HCT116 (cell line): ENCODE results near the gene EDEM3. TPM values are rescaled to one million over a fixed set of nuclear protein-coding genes. Genes with fewer than 3 reads are reported as not detected.

Experiments used
- ATAC-seq: fragments of 200-7000 bp; cut with Tn5 transposase; 2 replicates; pipeline ENCODE4 v1.9.1; 2020; ENCODE audit warnings: mild to moderate bottlenecking, moderate library complexity
- BruUV-seq: library from RNA; stranded (reverse); fragments of 400-500 nt; replicated peaks from 2 replicates; lab custom pipeline; 2021; lab: Mats Ljungman, UMichigan
- CTCF ChIA-PET: fragments of 300-600 bp; sonication (Branson Sonifier 250); formaldehyde crosslinking; loops from one replicate; lab custom pipeline; 2021; ENCODE audit warnings: antibody characterized with exemption; lab: Charles Lee
- POLR2A ChIA-PET: fragments of 300-600, 350-600 bp; sonication (Branson Sonifier 250); formaldehyde crosslinking; loops from one replicate; lab custom pipeline; 2021; ENCODE audit warnings: antibody characterized with exemption; lab: Charles Lee
- RAD21 ChIA-PET, 2 experiments: fragments of 300-600 bp; sonication (Branson Sonifier 250); formaldehyde crosslinking; loops; one replicate each; lab custom pipeline; 2023; ENCODE audit warnings: low total read pairs in 2 of 2; ENCODE audit not compliant: uncharacterized antibody in 2 of 2, unreplicated experiment in 2 of 2, low non-redundant PET in 1 of 2; lab: Charles Lee
- DNase-seq: peaks from one replicate; pipeline ENCODE4 v3.0.0-alpha.2; 2010; ENCODE audit warnings: low read depth, low spot score
- H2AFZ ChIP-seq: fragments of 200-600 bp; shearing (Covaris generic), sonication (generic); 2 replicates; pipeline ENCODE4 v1.6.1; 2017; ENCODE audit warnings: low read depth, mixed run types, mixed read lengths, antibody characterized with exemption, low read length; ENCODE audit not compliant: poor library complexity, severe bottlenecking
- H3K27ac ChIP-seq: 2 replicates; pipeline ENCODE4 v1.5.1; 2012; ENCODE audit warnings: low read depth, low read length
- H3K27me3 ChIP-seq: fragments of 200-600 bp; sonication (generic); 2 replicates; pipeline ENCODE4 v1.6.1; 2016; ENCODE audit warnings: mixed run types, low read length, mixed read lengths; ENCODE audit not compliant: insufficient read depth
- H3K36me3 ChIP-seq, 2 experiments: fragments of 200-500 bp in 1 of 2; fragments of 200-600 bp in 1 of 2; sonication (Bioruptor generic) in 1 of 2; sonication (generic) in 1 of 2; 2 replicates each; pipeline versions ENCODE4 v1.5.1 to v1.6.1; 2014 to 2016; ENCODE audit warnings: low read length in 2 of 2, inconsistent platforms in 1 of 2, mixed read lengths in 1 of 2, mixed run types in 1 of 2; ENCODE audit not compliant: insufficient read depth in 2 of 2, control insufficient read depth in 1 of 2
- H3K4me1 ChIP-seq, 2 experiments: fragments of 200-600 bp in 1 of 2; sonication (generic) in 1 of 2; 2 replicates each; pipeline versions ENCODE4 v1.5.1 to v1.6.1; 2012 to 2017; ENCODE audit warnings: low read length in 2 of 2, inconsistent platforms in 1 of 2, mild to moderate bottlenecking in 1 of 2, mixed read lengths in 1 of 2, mixed run types in 1 of 2, moderate library complexity in 1 of 2; ENCODE audit not compliant: insufficient read depth in 2 of 2, control insufficient read depth in 1 of 2
- H3K4me2 ChIP-seq: fragments of 200-600 bp; sonication (generic); 2 replicates; pipeline ENCODE4 v1.6.1; 2017; ENCODE audit warnings: mixed run types, low read length, mixed read lengths
- H3K4me3 ChIP-seq, 2 experiments: fragments of 200-600 bp in 1 of 2; sonication (generic) in 1 of 2; replicated peaks in 1 of 2; 2 replicates each; pipeline ENCODE4 v1.5.1; 2011 to 2016; ENCODE audit warnings: low read length in 2 of 2, control low read depth in 1 of 2, low read depth in 1 of 2, mild to moderate bottlenecking in 1 of 2, mixed read lengths in 1 of 2, mixed run types in 1 of 2
- H3K79me2 ChIP-seq: fragments of 200-600 bp; sonication (generic); 2 replicates; pipeline ENCODE4 v1.6.1; 2017; ENCODE audit warnings: mild to moderate bottlenecking, mixed run types, low read length, moderate library complexity, mixed read lengths; ENCODE audit not compliant: insufficient read depth
- H3K9ac ChIP-seq: fragments of 200-600 bp; sonication (generic); 2 replicates; pipeline ENCODE4 v1.6.1; 2016; ENCODE audit warnings: low read length, mixed read lengths
- H3K9me2 ChIP-seq: fragments of 200-600 bp; sonication (generic), shearing (Covaris generic); 2 replicates; pipeline ENCODE4 v1.6.1; 2017; ENCODE audit warnings: mixed run types, mild to moderate bottlenecking, moderate library complexity; ENCODE audit not compliant: insufficient read depth
- H3K9me3 ChIP-seq, 2 experiments: fragments of 200-500 bp in 1 of 2; fragments of 200-600 bp in 1 of 2; sonication (Bioruptor generic) in 1 of 2; sonication (generic) in 1 of 2; 2 replicates each; pipeline ENCODE4 v1.6.1; 2014 to 2017; ENCODE audit warnings: low read length in 2 of 2, mixed read lengths in 2 of 2, inconsistent platforms in 1 of 2, low read depth in 1 of 2, mild to moderate bottlenecking in 1 of 2, mixed run types in 1 of 2, moderate library complexity in 1 of 2; ENCODE audit not compliant: control insufficient read depth in 1 of 2, insufficient read depth in 1 of 2
- H4K20me1 ChIP-seq: fragments of 200-600 bp; sonication (generic), shearing (Covaris generic); 2 replicates; pipeline ENCODE4 v1.6.1; 2017; ENCODE audit warnings: mixed run types, mild to moderate bottlenecking, moderate library complexity; ENCODE audit not compliant: insufficient read depth
- ATF3 ChIP-seq: IDR thresholded peaks from 2 replicates; pipeline ENCODE4 v1.6.1; 2012
- CBX3 ChIP-seq: IDR thresholded peaks from 2 replicates; pipeline ENCODE4 v1.6.1; 2012; ENCODE audit warnings: low read depth
- CEBPB ChIP-seq: IDR thresholded peaks from 2 replicates; pipeline ENCODE4 v1.6.1; 2012; ENCODE audit warnings: low read depth
- EGR1 ChIP-seq: IDR thresholded peaks from 2 replicates; pipeline ENCODE4 v1.6.1; 2012; ENCODE audit warnings: low read depth
- ELF1 ChIP-seq: IDR thresholded peaks from 2 replicates; pipeline ENCODE4 v1.6.1; 2012; ENCODE audit warnings: low read depth, borderline replicate concordance
- EZH2 ChIP-seq: fragments of 200-600 bp; sonication (generic); IDR thresholded peaks from 2 replicates; pipeline ENCODE4 v1.6.1; 2017; ENCODE audit warnings: antibody characterized with exemption, mixed run types
- EZH2phosphoT487 ChIP-seq: fragments of 200-600 bp; IDR thresholded peaks from 2 replicates; pipeline ENCODE4 v1.6.1; 2018; ENCODE audit warnings: antibody characterized with exemption, borderline replicate concordance
- FOSL1 ChIP-seq: IDR thresholded peaks from 2 replicates; pipeline ENCODE4 v1.6.1; 2012; ENCODE audit warnings: low read depth
- JUND ChIP-seq: IDR thresholded peaks from 2 replicates; pipeline ENCODE4 v1.6.1; 2012
- POLR2A ChIP-seq: IDR thresholded peaks from 2 replicates; pipeline ENCODE4 v1.7.0; 2011; ENCODE audit warnings: borderline replicate concordance; ENCODE audit not compliant: insufficient read depth, insufficient read length; ENCODE audit errors: extremely low read depth
- RAD21 ChIP-seq: IDR thresholded peaks from 2 replicates; pipeline ENCODE4 v1.6.1; 2012; ENCODE audit warnings: low read depth, mild to moderate bottlenecking
- REST ChIP-seq: IDR thresholded peaks from 2 replicates; pipeline ENCODE4 v1.6.1; 2012; ENCODE audit warnings: low read depth
- SRF ChIP-seq: IDR thresholded peaks from 2 replicates; pipeline ENCODE4 v1.6.1; 2012; ENCODE audit warnings: low read depth
- TCF7L2 ChIP-seq: IDR thresholded peaks from 2 replicates; pipeline ENCODE4 v1.7.0; 2011; ENCODE audit warnings: borderline replicate concordance, inconsistent platforms; ENCODE audit not compliant: insufficient read depth, insufficient read length; ENCODE audit errors: extremely low read depth
- YY1 ChIP-seq: IDR thresholded peaks from 2 replicates; pipeline ENCODE4 v1.6.1; 2011; ENCODE audit warnings: low read length, low read depth, moderate library complexity, mild to moderate bottlenecking; ENCODE audit not compliant: insufficient replicate concordance; ENCODE audit errors: extremely low read depth
- ZBTB33 ChIP-seq: IDR thresholded peaks from 2 replicates; pipeline ENCODE4 v1.6.1; 2011; ENCODE audit warnings: mild to moderate bottlenecking, low read length, moderate library complexity; ENCODE audit not compliant: insufficient replicate concordance; ENCODE audit errors: extremely low read depth
- ZFX ChIP-seq: fragments of 450-650 bp; IDR thresholded peaks from 2 replicates; pipeline ENCODE4 v1.6.1; 2017
- ZNF274 ChIP-seq: fragments of 200-500 bp; sonication (Bioruptor generic); IDR thresholded peaks from 2 replicates; pipeline ENCODE4 v1.6.1; 2014; ENCODE audit warnings: mild to moderate bottlenecking, low read depth, low read length, inconsistent platforms
- intact Hi-C: fragments of 100-400 bp; cut with micrococcal nuclease; formaldehyde crosslinking; loops from 2 replicates; pipeline ENCODE4 v1.10.0; 2022
- total RNA-seq: library from RNA; stranded (reverse); gene quantifications from one replicate; pipeline ENCODE4 v1.2.1, GENCODE V29; 2021; ENCODE audit not compliant: unreplicated experiment

Gene EDEM3
- total RNA-seq, 1 experiment from 2014 or later, result 14.9 TPM

DNA sequence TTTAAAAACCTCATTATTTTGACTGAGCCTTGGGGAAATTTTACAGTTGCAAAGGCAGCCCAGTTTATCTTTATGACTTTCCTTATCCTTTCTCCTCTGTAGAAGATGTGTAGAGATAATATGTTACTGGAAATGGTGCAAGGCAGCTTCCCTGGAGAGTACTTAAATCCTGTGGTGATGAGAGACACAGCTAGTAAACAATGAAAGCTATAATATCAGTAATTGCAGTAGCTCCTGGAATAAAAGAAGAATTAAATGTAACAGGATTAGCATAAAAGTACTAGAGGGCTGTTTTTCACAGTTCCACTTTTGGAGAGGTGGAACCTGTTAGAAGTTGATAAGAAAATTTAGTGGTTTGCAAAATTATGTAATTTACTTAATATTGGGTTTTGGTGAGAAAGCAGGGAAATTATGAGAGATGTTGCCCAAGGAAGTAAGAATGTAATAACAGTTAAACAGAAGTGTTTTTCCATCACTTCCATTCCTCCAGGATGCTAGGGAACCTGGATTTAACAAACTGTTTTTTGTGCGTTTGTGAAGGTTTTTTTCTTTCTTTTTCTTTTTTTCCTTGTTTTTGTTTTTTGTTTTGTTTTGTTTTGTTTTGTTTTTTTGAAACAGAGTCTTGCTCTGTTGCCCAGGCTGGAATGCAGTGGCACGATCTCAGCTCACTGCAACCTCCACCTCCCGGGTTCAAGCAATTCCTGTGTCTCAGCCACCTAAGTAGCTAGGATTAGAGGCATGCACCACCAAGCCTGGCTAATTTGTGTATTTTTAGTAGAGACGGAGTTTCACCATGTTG, 15.7 kb upstream of the EDEM3 start:
- BruUV-seq, result no TSS peak
- no peaks in the 10 kb centered on the region for H3K4me1 ChIP-seq
- no peaks in the 10 kb centered on the region for H4K20me1 ChIP-seq
- ChIA-PET POLR2A (no interaction called here), CTCF (no interaction called here), RAD21 (no interaction called here)
- H3K27me3 ChIP-seq, result no peaks in the 10 kb centered on the region
- no peak overlapping the region for H3K27ac ChIP-seq
- intact Hi-C loops, result no loop called here
- TF ChIP-seq REST, result no peak
- no peak for TF ChIP-seq JUND
- TF ChIP-seq SRF, result no peak
- no peak for TF ChIP-seq CEBPB
- TF ChIP-seq ZNF274, result no peak
- no peak for TF ChIP-seq POLR2A
- no peak for TF ChIP-seq TCF7L2
- TF ChIP-seq ZFX, result no peak
- no peak for TF ChIP-seq RAD21
- TF ChIP-seq YY1, result no peak
- TF ChIP-seq EGR1, result no peak
- no peak for TF ChIP-seq ATF3
- TF ChIP-seq EZH2phosphoT487, result no peak
- no peak for TF ChIP-seq CBX3
- no peak for TF ChIP-seq ZBTB33
- no peak for TF ChIP-seq EZH2
- TF ChIP-seq FOSL1, result no peak
- TF ChIP-seq ELF1, result no peak
- no peak overlapping the region for H2AFZ ChIP-seq
- H3K9ac ChIP-seq, result no peak overlapping the region
- ATAC-seq (no peak), DNase-seq (no peak)
- H3K4me2 ChIP-seq, result no peak overlapping the region
- no peaks in the 10 kb centered on the region for H3K79me2 ChIP-seq
- H3K9me2 ChIP-seq, result no peaks in the 10 kb centered on the region
- H3K9me3 ChIP-seq, result no peaks in the 10 kb centered on the region
- no peak overlapping the region for H3K4me3 ChIP-seq
- H3K36me3 ChIP-seq, result no peaks in the 10 kb centered on the region
